Astrocyte of the hippocampus (primary cell): ENCODE measurements around the gene REG3A.

Experiments used
- DNase-seq: peaks from one replicate; pipeline ENCODE4 v3.0.0; 2011; ENCODE audit warnings: low read depth, low spot score

The REG3A gene

DNA sequence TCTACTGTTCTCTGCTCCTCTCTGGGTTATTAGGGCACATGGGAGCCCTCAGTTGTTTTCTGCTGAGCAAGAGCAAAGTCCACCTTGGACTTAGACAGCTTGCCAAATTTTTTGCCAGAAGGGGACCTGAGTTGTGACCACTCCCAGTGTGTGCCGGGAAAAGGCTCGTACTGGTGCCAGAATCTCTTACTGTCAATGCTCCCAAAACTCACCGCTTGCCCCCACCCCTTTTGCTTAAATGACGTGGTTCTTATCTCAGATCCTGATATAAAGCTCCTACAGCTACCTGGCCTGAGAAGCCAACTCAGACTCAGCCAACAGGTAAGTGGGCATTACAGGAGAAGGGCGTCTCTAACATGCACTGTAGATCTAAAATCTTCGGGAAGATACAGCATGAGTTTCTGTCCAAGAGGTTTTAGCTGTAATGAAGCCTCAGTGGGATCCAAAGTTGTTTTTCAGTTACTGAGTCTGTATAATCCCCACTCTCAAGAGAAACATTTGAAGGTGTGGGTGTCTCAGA, 39.3 kb downstream of the REG3A start, which contains the start of gene REG1A:
Gene REG1A, plus strand, starts transcription at position 295 of the 520 bp plus-strand sequence. CDS start 374 bp downstream, outside the sequence.
- no peak for DNase-seq

DNA sequence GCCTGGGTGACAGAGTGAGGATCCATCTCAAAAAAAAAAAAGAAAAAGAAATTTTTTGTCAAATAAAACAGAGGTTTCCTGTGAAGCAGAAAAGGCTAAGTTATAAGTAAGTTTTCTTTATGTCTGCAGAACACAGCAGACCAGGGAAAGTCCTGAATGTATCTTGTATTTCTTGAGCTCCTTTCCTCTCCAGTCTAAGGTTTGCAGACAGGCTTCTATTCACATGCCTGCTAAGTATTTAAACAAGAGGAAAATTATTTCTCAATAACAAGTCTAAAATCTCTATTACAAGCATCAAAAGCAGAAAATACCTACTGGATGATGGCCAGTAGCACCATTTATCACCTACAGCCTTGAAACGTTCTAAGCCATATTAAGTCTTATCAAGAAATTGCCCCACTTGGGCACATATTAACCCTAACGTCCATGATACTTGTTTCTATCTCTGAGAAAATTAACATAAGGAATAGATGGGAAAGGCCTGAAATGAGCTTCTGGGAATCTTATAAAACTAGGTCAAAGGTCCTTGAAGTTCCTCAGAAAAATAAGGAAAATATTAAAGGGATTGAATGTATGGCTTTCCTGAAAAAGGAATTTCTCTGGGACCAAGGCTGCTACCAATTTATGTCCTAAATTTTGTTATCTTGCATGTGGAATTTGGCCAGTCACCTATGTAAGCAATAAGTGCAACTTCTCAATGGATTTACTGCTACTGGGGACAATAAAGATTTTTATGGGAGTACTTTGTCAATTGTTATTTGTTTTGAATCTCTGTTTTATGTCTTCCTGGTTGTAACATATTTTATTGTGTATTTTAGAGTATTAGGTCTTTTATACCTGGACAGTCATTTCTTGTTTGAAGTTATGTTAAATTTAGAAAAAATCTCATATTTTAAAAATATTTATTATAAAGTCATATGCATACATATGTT, 42.3 kb downstream of the REG3A start:
- no peak for DNase-seq

DNA sequence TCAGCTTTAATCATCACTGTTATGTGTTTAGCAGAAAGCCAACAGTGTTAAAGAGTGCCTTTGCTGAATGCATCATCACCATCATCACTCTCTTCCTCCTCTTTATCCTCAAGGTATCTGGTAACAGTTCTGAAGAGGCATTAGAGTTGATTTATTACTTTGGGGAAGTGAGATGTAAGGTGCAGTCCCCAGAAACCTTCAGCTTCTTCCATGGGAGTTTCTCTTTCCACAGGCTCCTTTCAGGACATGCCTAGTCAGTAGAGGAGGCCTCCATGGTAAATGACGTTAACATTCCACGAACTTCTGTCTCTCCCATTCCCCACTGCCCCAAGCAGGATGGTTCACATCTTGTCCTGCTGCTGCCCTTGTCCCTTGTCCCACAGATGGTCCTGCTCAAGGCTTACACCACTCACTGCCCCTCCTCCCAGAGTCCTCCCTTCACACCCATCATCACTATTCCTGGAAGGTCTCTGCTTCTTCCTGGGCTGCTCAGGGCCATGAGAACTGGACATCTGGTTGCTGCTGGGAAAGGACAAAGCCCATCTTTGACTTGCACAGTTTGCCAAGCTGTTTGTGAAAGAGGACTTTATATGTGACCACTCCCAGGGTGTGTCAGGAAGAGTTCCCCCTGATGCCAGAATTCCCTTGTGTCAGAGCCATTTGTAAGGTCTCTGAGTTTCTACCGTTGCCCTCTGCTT, 44.6 kb downstream of the REG3A start:
- no peak for DNase-seq

DNA sequence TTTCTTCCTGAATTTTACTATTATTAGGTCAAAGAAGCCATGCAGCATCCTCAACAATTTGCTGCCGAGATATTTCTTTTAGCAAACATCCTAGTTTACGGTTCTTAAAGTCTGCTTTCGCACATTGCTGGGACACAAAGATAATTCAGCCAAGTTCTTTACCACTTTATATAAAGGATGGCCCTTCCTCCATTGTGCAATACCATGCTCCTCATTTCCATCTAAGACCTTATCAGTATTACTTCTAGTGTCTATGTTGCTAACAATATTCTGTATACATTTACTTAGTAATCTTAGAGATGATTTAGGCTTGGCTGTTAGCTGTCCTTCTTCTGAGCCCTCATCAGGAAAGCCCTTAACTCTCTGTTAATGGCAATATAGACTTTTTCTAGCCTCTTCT, 47.3 kb downstream of the REG3A start:
- no peak for DNase-seq
